SW480 (cell line): ENCODE data around the gene OR11H6.
"Not testable (repeated sequence)": the region's sequence is repeated elsewhere in the genome, so short reads cannot be mapped to it uniquely, and the experiment has no call there.

Experiments
- DNase-seq: peaks from one replicate; pipeline ENCODE4 v3.0.0-alpha.2; 2016; ENCODE audit warnings: low spot score

Gene OR11H6

DNA sequence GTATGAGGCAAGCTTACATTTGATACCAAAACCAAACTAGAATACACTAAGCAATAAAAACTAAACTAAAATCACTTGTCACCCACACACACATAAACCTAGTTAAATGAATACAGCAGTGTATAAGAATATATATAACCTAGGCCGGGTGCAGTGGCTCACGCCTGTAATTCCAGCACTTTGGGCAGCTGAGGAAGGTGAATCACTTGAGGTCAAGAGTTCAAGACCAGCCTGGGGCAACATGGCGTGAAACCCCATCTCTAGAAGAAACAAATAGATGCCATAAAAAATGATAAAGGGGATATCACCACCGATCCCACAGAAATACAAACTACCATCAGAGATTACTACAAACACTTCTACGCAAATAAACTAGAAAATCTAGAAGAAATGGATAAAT is 40.9 kb downstream of the OR11H6 start:
- DNase-seq: not testable (repeated sequence)

DNA sequence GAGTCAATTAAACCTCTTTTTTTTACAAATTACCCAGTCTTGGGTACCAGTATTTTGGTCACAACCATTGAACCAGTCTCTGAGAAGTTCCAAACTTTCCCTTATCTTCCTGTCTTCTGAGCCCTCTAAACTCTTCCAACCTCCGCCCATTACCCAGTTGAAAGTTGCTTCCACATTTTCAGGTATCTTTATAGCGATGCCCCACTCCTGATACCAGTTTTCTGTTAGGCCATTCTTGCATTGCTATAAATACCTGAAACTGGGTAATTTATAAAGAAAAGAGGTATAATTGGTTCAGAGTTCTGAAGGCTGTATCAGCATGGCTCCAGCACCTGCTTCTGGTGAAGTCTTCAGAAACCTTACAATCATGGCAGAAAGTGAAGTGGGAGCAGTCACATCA is 50.6 kb downstream of the OR11H6 start:
- no peak for DNase-seq
